BLaER1 (cell line): ENCODE results near the gene PROK2.
A peak's percentile ranks its signal among the peaks of the same experiment; 100 is the strongest.

Source experiments
- H3K27ac ChIP-seq: shearing (Covaris generic); formaldehyde crosslinking; 2 replicates; pipeline ENCODE4 v1.8.1; 2022
- H3K27me3 ChIP-seq: shearing (Covaris generic); formaldehyde crosslinking; 2 replicates; pipeline ENCODE4 v1.8.1; 2022
- H3K36me3 ChIP-seq: shearing (Covaris generic); formaldehyde crosslinking; 2 replicates; pipeline ENCODE4 v1.8.1; 2022
- H3K4me1 ChIP-seq: shearing (Covaris generic); formaldehyde crosslinking; 2 replicates; pipeline ENCODE4 v1.8.1; 2022
- H3K4me2 ChIP-seq: shearing (Covaris generic); formaldehyde crosslinking; 2 replicates; pipeline ENCODE4 v1.8.1; 2022
- H3K4me3 ChIP-seq: shearing (Covaris generic); formaldehyde crosslinking; 2 replicates; pipeline ENCODE4 v1.8.1; 2022
- H3K9ac ChIP-seq: shearing (Covaris generic); formaldehyde crosslinking; 2 replicates; pipeline ENCODE4 v1.8.1; 2022
- H3K9me3 ChIP-seq: shearing (Covaris generic); formaldehyde crosslinking; 2 replicates; pipeline ENCODE4 v1.8.1; 2022
- H4K20me1 ChIP-seq: shearing (Covaris generic); formaldehyde crosslinking; 2 replicates; pipeline ENCODE4 v1.8.1; 2022
- Cebpa-rat ChIP-seq: shearing (Covaris generic); IDR thresholded peaks from 2 replicates; pipeline ENCODE4 v1.8.1; 2022

The PROK2 gene

GRCh38 chr3:71725271-71725991 is 59.5 kb downstream of the PROK2 start, which contains the start of gene EIF4E3:
EIF4E3 (minus strand) TSS chr3:71725402; CDS start chr3:71725367, 35 bp downstream.
- peak within 1 kb of the TSS; percentile 58; the same call in 1 of the 2 replicates for H3K9ac ChIP-seq
- H3K27ac ChIP-seq, result no peak within 1 kb of the TSS
- no peaks in the 10 kb centered on the region for H3K9me3 ChIP-seq
- H3K27me3 ChIP-seq, result peaks cover 51% of the 10 kb centered on the region
- no peak for TF ChIP-seq Cebpa-rat
- H3K36me3 ChIP-seq, result no peaks in the 10 kb centered on the region
- peak within 1 kb of the TSS; percentile 84 for H3K4me3 ChIP-seq
- peak within 1 kb of the TSS; percentile 98 for H3K4me2 ChIP-seq
- H4K20me1 ChIP-seq, result peaks cover 13% of the 10 kb centered on the region
- H3K4me1 ChIP-seq, result peaks cover 34% of the 10 kb centered on the region

GRCh38 chr3:71724584-71725270 is 60.2 kb downstream of the PROK2 start:
- Histone ChIP-seq H3K9me3 (no peaks in the 10 kb centered on the region), H4K20me1 (peaks cover 13% of the 10 kb centered on the region), H3K27me3 (peaks cover 51% of the 10 kb centered on the region), H3K4me1 (peaks cover 27% of the 10 kb centered on the region), H3K27ac (no peak overlapping the region), H3K4me3 (peak overlapping the region; percentile 84), H3K9ac (peak overlapping the region; percentile 58; the same call in 1 of the 2 replicates), H3K36me3 (no peaks in the 10 kb centered on the region), H3K4me2 (peak overlapping the region; percentile 98)
- TF ChIP-seq Cebpa-rat, result no peak

DNA sequence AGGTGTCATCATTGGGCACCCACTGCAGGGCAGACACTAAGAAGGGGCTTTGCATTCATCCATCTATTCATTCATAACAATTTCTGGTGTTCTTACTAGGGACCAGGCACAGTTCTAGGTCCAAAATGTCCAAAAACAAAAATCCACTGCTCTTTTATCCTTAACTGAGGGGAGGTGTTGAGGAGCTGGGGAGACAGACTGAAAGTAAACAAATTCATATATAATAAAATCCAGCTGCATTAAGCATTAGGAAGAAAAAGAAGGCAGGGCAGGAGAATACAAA is 60.8 kb downstream of the PROK2 start:
- Histone ChIP-seq H3K36me3 (no peaks in the 10 kb centered on the region), H3K9ac (no peak overlapping the region), H3K4me1 (peaks cover 21% of the 10 kb centered on the region), H3K4me2 (peak overlapping the region; percentile 98), H3K4me3 (peak overlapping the region; percentile 84), H3K9me3 (no peaks in the 10 kb centered on the region), H3K27me3 (peaks cover 51% of the 10 kb centered on the region), H3K27ac (no peak overlapping the region), H4K20me1 (peaks cover 13% of the 10 kb centered on the region)
- TF ChIP-seq Cebpa-rat, result no peak

DNA sequence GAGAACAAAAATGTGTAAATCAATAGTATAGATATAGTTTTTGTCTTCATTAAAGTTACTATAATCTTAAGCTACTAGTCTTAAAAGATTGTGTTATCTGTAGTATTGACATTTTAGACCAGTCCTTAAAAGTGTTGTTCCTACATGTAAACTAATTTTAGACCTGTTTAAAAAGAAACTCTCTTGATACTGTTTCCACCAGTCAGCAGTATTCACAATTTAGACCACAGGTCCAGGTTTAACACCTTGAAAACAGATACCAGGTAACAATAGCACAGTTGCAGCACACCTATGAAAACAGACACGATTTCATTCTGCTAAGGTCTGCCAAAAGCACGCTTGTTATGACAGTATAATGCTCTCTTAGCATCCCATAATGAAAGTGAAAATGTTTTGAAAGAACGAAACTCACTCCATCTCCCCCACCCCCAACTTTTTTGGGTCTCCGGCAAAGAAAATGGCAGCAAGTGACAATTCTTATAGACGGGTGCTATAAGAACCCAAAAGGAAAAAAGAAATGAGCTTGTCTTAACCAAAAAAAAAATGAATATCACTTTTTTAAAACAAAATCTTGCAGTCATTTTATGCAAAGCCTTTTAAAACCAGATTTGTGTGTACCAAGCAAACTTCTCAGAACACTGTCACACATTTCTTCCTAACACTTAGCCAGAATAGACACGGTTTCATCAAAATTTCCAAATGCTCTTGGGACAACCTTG is 61.3 kb downstream of the PROK2 start:
- no peak for TF ChIP-seq Cebpa-rat
- no peak overlapping the region for H3K27ac ChIP-seq
- H3K27me3 ChIP-seq, result peaks cover 51% of the 10 kb centered on the region
- H4K20me1 ChIP-seq, result peaks cover 13% of the 10 kb centered on the region
- no peak overlapping the region for H3K4me3 ChIP-seq
- peak overlapping the region; percentile 98 for H3K4me2 ChIP-seq
- peaks cover 16% of the 10 kb centered on the region for H3K4me1 ChIP-seq
- no peak overlapping the region for H3K9ac ChIP-seq
- H3K9me3 ChIP-seq, result no peaks in the 10 kb centered on the region
- H3K36me3 ChIP-seq, result no peaks in the 10 kb centered on the region

- Histone ChIP-seq H3K4me1 (peaks cover 13% of the 10 kb centered on the region), H3K36me3 (no peaks in the 10 kb centered on the region), H3K9ac (no peak overlapping the region), H3K27ac (no peak overlapping the region), H3K4me2 (no peak overlapping the region), H3K4me3 (no peak overlapping the region), H3K9me3 (no peaks in the 10 kb centered on the region), H3K27me3 (peaks cover 51% of the 10 kb centered on the region), H4K20me1 (peaks cover 13% of the 10 kb centered on the region)
- no peak for TF ChIP-seq Cebpa-rat
Observed at GRCh38 chr3:71722693-71723092, 62.3 kb downstream of the PROK2 start.
